WTC11 (cell line): ENCODE measurements around the gene ASIC2. TPM values are rescaled to one million over a fixed set of nuclear protein-coding genes. Genes with fewer than 3 reads are reported as not detected.

ENCODE experiments used
- ATAC-seq: fragments of 200-7000 bp; cut with Tn5 transposase; 2 replicates; pipeline ENCODE4 v1.10.0; 2021; ENCODE audit warnings: mild to moderate bottlenecking, moderate library complexity
- CTCF ChIA-PET: fragments of 300-600 bp; sonication (Branson Sonifier 250); formaldehyde crosslinking; loops from one replicate; lab custom pipeline; 2021; ENCODE audit warnings: antibody characterized with exemption; lab: Charles Lee
- POLR2A ChIA-PET: fragments of 350-600 bp; sonication (Branson Sonifier 250); formaldehyde crosslinking; loops from one replicate; lab custom pipeline; 2021; ENCODE audit warnings: antibody characterized with exemption; lab: Charles Lee
- DNase-seq: peaks from one replicate; pipeline ENCODE4 v3.0.0; 2021; ENCODE audit warnings: low spot score
- H3K27ac Mint-ChIP-seq: 2 replicates; pipeline ENCODE4 v1.8.0; 2021; ENCODE audit warnings: mixed read lengths
- H3K27me3 Mint-ChIP-seq: 2 replicates; pipeline ENCODE4 v1.8.0; 2021; ENCODE audit warnings: low read depth, mild to moderate bottlenecking, moderate library complexity, mixed read lengths
- H3K36me3 Mint-ChIP-seq: 2 replicates; pipeline ENCODE4 v1.8.0; 2021; ENCODE audit warnings: mixed read lengths
- H3K4me1 Mint-ChIP-seq: 2 replicates; pipeline ENCODE4 v1.8.0; 2022; ENCODE audit warnings: mixed read lengths
- H3K4me3 Mint-ChIP-seq: 2 replicates; pipeline ENCODE4 v1.8.0; 2021; ENCODE audit warnings: mild to moderate bottlenecking, moderate library complexity, mixed read lengths
- H3K9me3 Mint-ChIP-seq: 2 replicates; pipeline ENCODE4 v1.8.0; 2021; ENCODE audit warnings: mixed read lengths
- ATF2 ChIP-seq: sonication (generic); formaldehyde crosslinking; IDR thresholded peaks from 2 replicates; pipeline ENCODE4 v1.8.1; 2022; ENCODE audit warnings: low read depth, missing genetic modification reagents, borderline replicate concordance
- E2F5 ChIP-seq: sonication (generic); formaldehyde crosslinking; IDR thresholded peaks from 2 replicates; pipeline ENCODE4 v1.8.1; 2022; ENCODE audit warnings: mild to moderate bottlenecking, moderate library complexity, missing genetic modification reagents
- FOXJ3 ChIP-seq: sonication (generic); formaldehyde crosslinking; IDR thresholded peaks from 2 replicates; pipeline ENCODE4 v1.9.0; 2021; ENCODE audit warnings: missing genetic modification reagents, mild to moderate bottlenecking, borderline replicate concordance
- GTF2I ChIP-seq: fragments of 250-450 bp; sonication (Bioruptor Pico); conservative IDR thresholded peaks from 2 replicates; pipeline ENCODE4 v1.4.0; 2021; ENCODE audit warnings: mild to moderate bottlenecking
- NFATC4 ChIP-seq: fragments of 250-450 bp; sonication (Bioruptor Pico); IDR thresholded peaks from 2 replicates; pipeline ENCODE4 v1.9.0; 2021; ENCODE audit warnings: mild to moderate bottlenecking
- ZNF396 ChIP-seq: fragments of 250-450 bp; sonication (Bioruptor Pico); IDR thresholded peaks from 2 replicates; pipeline ENCODE4 v1.8.0; 2021; ENCODE audit warnings: mild to moderate bottlenecking, moderate library complexity, borderline replicate concordance
- ZNF416 ChIP-seq: fragments of 250-450 bp; sonication (Bioruptor Pico); IDR thresholded peaks from 2 replicates; pipeline ENCODE4 v1.9.0; 2021; ENCODE audit warnings: mild to moderate bottlenecking, inconsistent platforms
- ZNF423 ChIP-seq: fragments of 250-450 bp; sonication (Bioruptor Pico); IDR thresholded peaks from 2 replicates; pipeline ENCODE4 v2.1.2; 2022; ENCODE audit warnings: mild to moderate bottlenecking, moderate library complexity
- total RNA-seq: library from RNA; stranded (reverse); gene quantifications from 3 replicates; pipeline ENCODE4 v1.2.3, GENCODE V29; 2021
- TF ChIP-seq, protein P1 (sequence below): sonication (generic); formaldehyde crosslinking; IDR thresholded peaks from 2 replicates; pipeline ENCODE4 v1.8.1; 2023; ENCODE audit warnings: mild to moderate bottlenecking, missing genetic modification reagents, moderate library complexity
- TF ChIP-seq, protein P2 (sequence below): sonication (generic); formaldehyde crosslinking; IDR thresholded peaks from 2 replicates; pipeline ENCODE4 v1.8.1; 2023; ENCODE audit warnings: mild to moderate bottlenecking, missing genetic modification reagents
- TF ChIP-seq, protein P3 (sequence below): sonication (generic); formaldehyde crosslinking; conservative IDR thresholded peaks from 2 replicates; pipeline ENCODE4 v1.8.1; 2022; ENCODE audit warnings: mild to moderate bottlenecking, missing genetic modification reagents
- TF ChIP-seq, protein P4 (sequence below): sonication (generic); formaldehyde crosslinking; IDR thresholded peaks from 2 replicates; pipeline ENCODE4 v1.8.1; 2022; ENCODE audit warnings: low read depth, mild to moderate bottlenecking, moderate library complexity, missing genetic modification reagents, borderline replicate concordance
- TF ChIP-seq, protein P5 (sequence below): fragments of 250-450 bp; sonication (Bioruptor Pico); conservative IDR thresholded peaks from 2 replicates; pipeline ENCODE4 v1.9.0; 2021; ENCODE audit warnings: mild to moderate bottlenecking

ASIC2 gene
- total RNA-seq, 1 experiment from 2014 or later, result 2.7 TPM

DNA sequence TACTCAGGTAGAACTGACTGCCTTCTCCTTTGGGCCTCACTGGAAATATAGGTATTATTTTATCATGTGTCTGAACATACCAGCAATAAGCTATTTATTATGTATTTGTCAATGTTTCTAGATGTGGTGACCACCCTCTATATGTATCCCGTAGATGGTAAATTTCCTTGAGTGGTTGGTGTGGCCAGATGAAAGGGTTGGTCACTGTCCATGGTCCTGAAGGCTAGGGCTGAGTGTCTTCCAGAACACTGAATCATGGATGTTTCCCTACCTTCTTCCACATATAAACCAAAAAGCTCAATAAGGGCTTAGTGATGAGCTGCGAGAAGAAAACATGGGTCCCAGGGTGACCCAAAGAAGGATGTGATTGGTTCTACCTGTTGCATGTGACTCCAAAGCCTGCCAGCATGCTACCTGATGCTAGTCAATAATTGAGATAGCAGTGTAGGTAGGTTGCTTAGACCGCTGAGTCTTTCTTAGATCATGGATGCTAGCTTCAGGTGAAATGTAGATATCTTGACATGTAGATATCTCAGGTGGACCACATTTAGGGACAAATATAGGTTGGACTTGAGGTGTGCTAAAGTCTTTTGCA lies 150.3 kb downstream of the ASIC2 start:
- Mint-ChIP-seq H3K4me1 (peaks cover 7% of the 10 kb centered on the region), H3K9me3 (no peaks in the 10 kb centered on the region), H3K27me3 (peaks cover 8% of the 10 kb centered on the region; the same call in 1 of the 2 replicates), H3K36me3 (no peaks in the 10 kb centered on the region), H3K27ac (no peak overlapping the region), H3K4me3 (no peak overlapping the region)
- ChIA-PET POLR2A (no interaction called here), CTCF (no interaction called here)
- ATAC-seq, result peak; percentile 48; the same call in 1 of the 2 replicates
- peak; percentile 57 for DNase-seq
- TF ChIP-seq ATF2, result no peak
- TF ChIP-seq, protein P1, sequence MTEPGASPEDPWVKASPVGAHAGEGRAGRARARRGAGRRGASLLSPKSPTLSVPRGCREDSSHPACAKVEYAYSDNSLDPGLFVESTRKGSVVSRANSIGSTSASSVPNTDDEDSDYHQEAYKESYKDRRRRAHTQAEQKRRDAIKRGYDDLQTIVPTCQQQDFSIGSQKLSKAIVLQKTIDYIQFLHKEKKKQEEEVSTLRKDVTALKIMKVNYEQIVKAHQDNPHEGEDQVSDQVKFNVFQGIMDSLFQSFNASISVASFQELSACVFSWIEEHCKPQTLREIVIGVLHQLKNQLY (CRISPR knock-in tag), result no peak
- TF ChIP-seq, protein P2, sequence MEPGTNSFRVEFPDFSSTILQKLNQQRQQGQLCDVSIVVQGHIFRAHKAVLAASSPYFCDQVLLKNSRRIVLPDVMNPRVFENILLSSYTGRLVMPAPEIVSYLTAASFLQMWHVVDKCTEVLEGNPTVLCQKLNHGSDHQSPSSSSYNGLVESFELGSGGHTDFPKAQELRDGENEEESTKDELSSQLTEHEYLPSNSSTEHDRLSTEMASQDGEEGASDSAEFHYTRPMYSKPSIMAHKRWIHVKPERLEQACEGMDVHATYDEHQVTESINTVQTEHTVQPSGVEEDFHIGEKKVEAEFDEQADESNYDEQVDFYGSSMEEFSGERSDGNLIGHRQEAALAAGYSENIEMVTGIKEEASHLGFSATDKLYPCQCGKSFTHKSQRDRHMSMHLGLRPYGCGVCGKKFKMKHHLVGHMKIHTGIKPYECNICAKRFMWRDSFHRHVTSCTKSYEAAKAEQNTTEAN, result no peak
- TF ChIP-seq, protein P3, sequence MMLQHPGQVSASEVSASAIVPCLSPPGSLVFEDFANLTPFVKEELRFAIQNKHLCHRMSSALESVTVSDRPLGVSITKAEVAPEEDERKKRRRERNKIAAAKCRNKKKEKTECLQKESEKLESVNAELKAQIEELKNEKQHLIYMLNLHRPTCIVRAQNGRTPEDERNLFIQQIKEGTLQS (CRISPR knock-in tag), result no peak
- no peak for TF ChIP-seq GTF2I (CRISPR knock-in tag)
- TF ChIP-seq ZNF416 (CRISPR knock-in tag), result no peak
- TF ChIP-seq NFATC4 (CRISPR knock-in tag), result no peak
- no peak for TF ChIP-seq ZNF396 (CRISPR knock-in tag)

- TF ChIP-seq, protein P4, sequence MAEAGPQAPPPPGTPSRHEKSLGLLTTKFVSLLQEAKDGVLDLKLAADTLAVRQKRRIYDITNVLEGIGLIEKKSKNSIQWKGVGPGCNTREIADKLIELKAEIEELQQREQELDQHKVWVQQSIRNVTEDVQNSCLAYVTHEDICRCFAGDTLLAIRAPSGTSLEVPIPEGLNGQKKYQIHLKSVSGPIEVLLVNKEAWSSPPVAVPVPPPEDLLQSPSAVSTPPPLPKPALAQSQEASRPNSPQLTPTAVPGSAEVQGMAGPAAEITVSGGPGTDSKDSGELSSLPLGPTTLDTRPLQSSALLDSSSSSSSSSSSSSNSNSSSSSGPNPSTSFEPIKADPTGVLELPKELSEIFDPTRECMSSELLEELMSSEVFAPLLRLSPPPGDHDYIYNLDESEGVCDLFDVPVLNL (CRISPR knock-in tag), result no peak
- TF ChIP-seq E2F5 (no peak), FOXJ3 (CRISPR knock-in tag) (no peak), ZNF423 (CRISPR knock-in tag) (peak; percentile 53)
- TF ChIP-seq, protein P5, sequence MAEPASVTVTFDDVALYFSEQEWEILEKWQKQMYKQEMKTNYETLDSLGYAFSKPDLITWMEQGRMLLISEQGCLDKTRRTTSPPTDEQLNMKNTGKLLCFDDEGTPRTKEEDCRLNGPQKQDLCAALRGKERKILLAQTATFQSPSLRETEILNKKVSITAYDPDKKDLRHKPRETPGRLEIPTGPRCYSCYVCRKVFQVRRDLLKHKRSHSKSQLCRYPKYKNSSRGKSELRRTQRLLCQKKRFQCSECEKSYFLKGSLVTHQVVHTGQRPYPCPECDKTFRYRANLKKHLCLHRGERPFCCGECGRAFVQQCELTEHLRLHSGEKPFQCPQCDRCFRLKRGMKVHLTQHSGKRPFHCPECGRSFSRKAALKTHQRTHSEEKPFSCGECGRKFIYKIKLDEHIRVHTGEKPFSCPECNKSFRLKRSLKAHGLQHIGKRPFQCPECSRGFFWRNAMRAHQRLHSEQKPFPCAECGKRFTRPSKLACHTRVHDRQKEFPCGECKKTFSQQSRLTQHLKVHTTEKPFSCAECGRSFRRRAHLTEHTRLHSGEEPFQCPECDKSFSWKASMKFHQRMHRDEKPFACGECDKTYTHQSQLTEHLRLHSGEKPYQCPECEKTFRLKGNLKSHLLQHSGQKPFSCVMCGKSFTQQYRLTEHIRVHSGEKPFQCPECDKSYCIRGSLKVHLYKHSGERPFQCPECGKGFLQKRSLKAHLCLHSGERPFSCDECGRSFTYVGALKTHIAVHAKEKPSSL, result no peak
- ATAC-seq (peak; percentile 60), DNase-seq (no peak)
- POLR2A ChIA-PET, result interaction anchor here (1.3 kb wide), 1 partner anchor 12 kb away, joined by 3 read pairs; no protein-coding TSS in a partner anchor
- no peaks in the 10 kb centered on the region for H3K9me3 Mint-ChIP-seq
- no peak overlapping the region for H3K4me3 Mint-ChIP-seq
- H3K36me3 Mint-ChIP-seq, result no peaks in the 10 kb centered on the region
- H3K4me1 Mint-ChIP-seq, result peaks cover 10% of the 10 kb centered on the region
- CTCF ChIA-PET, result interaction anchor here (0.8 to 1.6 kb wide), 6 partner anchors 102 to 511 kb away, joined by 3 to 5 read pairs (median 4); partner anchors contain the start of gene ASIC2
- peaks cover 5% of the 10 kb centered on the region; the same call in 1 of the 2 replicates for H3K27me3 Mint-ChIP-seq
- H3K27ac Mint-ChIP-seq, result no peak overlapping the region
Observed at GRCh38 chr17:33140413-33141099, 152.5 kb downstream of the ASIC2 start.
